Upper lobe of right lung (tissue), 1 donor: ENCODE measurements around the gene ZBTB8OS. TPM values are rescaled to one million over a fixed set of nuclear protein-coding genes. Genes with fewer than 3 reads are reported as not detected.
"Not testable (repeated sequence)": the region's sequence is repeated elsewhere in the genome, so short reads cannot be mapped to it uniquely, and the experiment has no call there.

ENCODE experiments used
- ATAC-seq: fragments of 200-7000 bp; cut with Tn5 transposase; one replicate; pipeline ENCODE4 v1.9.1; 2020; ENCODE audit warnings: mild to moderate bottlenecking, moderate library complexity
- DNase-seq: peaks from one replicate; pipeline ENCODE4 v3.0.0-alpha.2; 2020
- H3K27ac ChIP-seq: fragments of 200-600 bp; one replicate; pipeline ENCODE4 v1.8.0; 2022
- H3K27me3 ChIP-seq: fragments of 200-600 bp; one replicate; pipeline ENCODE4 v1.8.0; 2022; ENCODE audit warnings: mild to moderate bottlenecking
- H3K36me3 ChIP-seq: fragments of 200-600 bp; one replicate; pipeline ENCODE4 v1.8.0; 2022
- H3K4me1 ChIP-seq: fragments of 200-600 bp; one replicate; pipeline ENCODE4 v1.8.0; 2022
- H3K4me3 ChIP-seq: fragments of 200-600 bp; one replicate; pipeline ENCODE4 v1.8.0; 2022; ENCODE audit warnings: mild to moderate bottlenecking
- H3K9me3 ChIP-seq: fragments of 200-600 bp; one replicate; pipeline ENCODE4 v1.8.0; 2022
- intact Hi-C: fragments of 100-400 bp; cut with DNase I; formaldehyde crosslinking; loops from one replicate; pipeline ENCODE4 v1.11.0; 2022
- total RNA-seq: library from RNA; stranded (reverse); fragmentation: NEBNext Ultra II Directional; extraction: Animal tissue kit (Norgen Biotek cat#: 25700); gene quantifications from one replicate; pipeline ENCODE4 v1.2.1, GENCODE V29; 2021
- TF ChIP-seq, protein P1 (sequence below): fragments of 200-600 bp; IDR thresholded peaks from one replicate; pipeline ENCODE4 v1.8.0; 2022; ENCODE audit warnings: antibody characterized with exemption
- donor health status: DM: no; HTN: yes; CAD: no; lungs with severe emphysema.

ZBTB8OS gene
- total RNA-seq, 1 donor from 2014 or later = 47.8 TPM

GRCh38 chr1:32676945-32677344, 26.6 kb upstream of the ZBTB8OS start:
- intact Hi-C loops = no loop called here
- H3K36me3 ChIP-seq = peaks cover 94% of the 10 kb centered on the region
- ATAC-seq = peak; percentile 88

GRCh38 chr1:32668716-32669115, 18.4 kb upstream of the ZBTB8OS start:
- intact Hi-C loops, ATAC-seq, DNase-seq, H3K27ac ChIP-seq, H3K4me3 ChIP-seq, H3K27me3 ChIP-seq, H3K4me1 ChIP-seq, H3K9me3 ChIP-seq: not testable (repeated sequence)
- peaks cover 99% of the 10 kb centered on the region for H3K36me3 ChIP-seq

More at GRCh38 chr1:32676945-32677344, 26.6 kb upstream of the ZBTB8OS start:
- peaks cover 13% of the 10 kb centered on the region for H3K4me1 ChIP-seq
- H3K27me3 ChIP-seq = no peaks in the 10 kb centered on the region
- no peak overlapping the region for H3K4me3 ChIP-seq
- no peak overlapping the region for H3K27ac ChIP-seq
- no peak for DNase-seq
- H3K9me3 ChIP-seq = no peaks in the 10 kb centered on the region
- TF ChIP-seq, protein P1, sequence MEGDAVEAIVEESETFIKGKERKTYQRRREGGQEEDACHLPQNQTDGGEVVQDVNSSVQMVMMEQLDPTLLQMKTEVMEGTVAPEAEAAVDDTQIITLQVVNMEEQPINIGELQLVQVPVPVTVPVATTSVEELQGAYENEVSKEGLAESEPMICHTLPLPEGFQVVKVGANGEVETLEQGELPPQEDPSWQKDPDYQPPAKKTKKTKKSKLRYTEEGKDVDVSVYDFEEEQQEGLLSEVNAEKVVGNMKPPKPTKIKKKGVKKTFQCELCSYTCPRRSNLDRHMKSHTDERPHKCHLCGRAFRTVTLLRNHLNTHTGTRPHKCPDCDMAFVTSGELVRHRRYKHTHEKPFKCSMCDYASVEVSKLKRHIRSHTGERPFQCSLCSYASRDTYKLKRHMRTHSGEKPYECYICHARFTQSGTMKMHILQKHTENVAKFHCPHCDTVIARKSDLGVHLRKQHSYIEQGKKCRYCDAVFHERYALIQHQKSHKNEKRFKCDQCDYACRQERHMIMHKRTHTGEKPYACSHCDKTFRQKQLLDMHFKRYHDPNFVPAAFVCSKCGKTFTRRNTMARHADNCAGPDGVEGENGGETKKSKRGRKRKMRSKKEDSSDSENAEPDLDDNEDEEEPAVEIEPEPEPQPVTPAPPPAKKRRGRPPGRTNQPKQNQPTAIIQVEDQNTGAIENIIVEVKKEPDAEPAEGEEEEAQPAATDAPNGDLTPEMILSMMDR = no peak

- DNase-seq = peak; percentile 78
These were observed 16.7 kb upstream of the ZBTB8OS start for GRCh38 chr1:32666901-32667566.

DNA sequence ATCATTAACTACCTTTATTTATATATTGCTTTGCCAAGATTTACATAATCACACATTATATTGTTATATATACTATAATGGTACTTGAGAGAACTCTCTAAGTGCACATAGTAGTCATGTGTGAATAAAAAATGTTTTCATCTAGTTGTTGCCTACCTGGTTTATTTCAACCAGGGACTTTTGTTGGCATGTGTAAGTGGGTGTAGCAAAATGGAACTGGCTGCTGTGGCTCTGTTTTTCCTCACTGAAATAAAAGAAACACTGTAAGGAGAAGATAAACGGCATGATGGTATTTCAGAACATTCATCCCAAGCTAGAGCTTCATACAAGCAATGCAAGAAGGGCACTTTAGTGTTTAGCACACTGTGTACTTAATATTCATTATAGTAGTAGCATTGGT, 15.6 kb upstream of the ZBTB8OS start:
- Histone ChIP-seq H3K36me3 (peaks cover 97% of the 10 kb centered on the region), H3K27ac (no peak overlapping the region), H3K4me1 (no peaks in the 10 kb centered on the region), H3K27me3 (no peaks in the 10 kb centered on the region), H3K4me3 (no peak overlapping the region), H3K9me3 (no peaks in the 10 kb centered on the region)
- ATAC-seq (no peak), DNase-seq (no peak)
- intact Hi-C loops = no loop called here
- TF ChIP-seq, protein P1 = no peak

More at GRCh38 chr1:32666901-32667566, 16.7 kb upstream of the ZBTB8OS start:
- Histone ChIP-seq H3K4me1 (no peaks in the 10 kb centered on the region), H3K27me3 (no peaks in the 10 kb centered on the region), H3K36me3 (peaks cover 99% of the 10 kb centered on the region), H3K9me3 (no peaks in the 10 kb centered on the region), H3K4me3 (no peak overlapping the region), H3K27ac (no peak overlapping the region)
- peak; percentile 80 for ATAC-seq
- TF ChIP-seq, protein P1 = no peak
- intact Hi-C loops = no loop called here

GRCh38 chr1:32659581-32659980, 9.2 kb upstream of the ZBTB8OS start:
- Histone ChIP-seq H3K27ac (no peak overlapping the region), H3K9me3 (no peaks in the 10 kb centered on the region), H3K4me3 (no peak overlapping the region), H3K4me1 (peaks cover 2% of the 10 kb centered on the region), H3K36me3 (peaks cover 96% of the 10 kb centered on the region), H3K27me3 (no peaks in the 10 kb centered on the region)
- ATAC-seq (no peak), DNase-seq (no peak)
- intact Hi-C loops = no loop called here
- TF ChIP-seq, protein P1 = no peak

- H3K4me1 ChIP-seq = peaks cover 38% of the 10 kb centered on the region
- DNase-seq (no peak), ATAC-seq (no peak)
- no peaks in the 10 kb centered on the region for H3K27me3 ChIP-seq
- intact Hi-C loops = no loop called here
- peaks cover 47% of the 10 kb centered on the region for H3K36me3 ChIP-seq
- H3K27ac ChIP-seq = peak overlapping the region; percentile 98
- TF ChIP-seq, protein P1 = no peak
- peak overlapping the region; percentile 86 for H3K4me3 ChIP-seq
- no peaks in the 10 kb centered on the region for H3K9me3 ChIP-seq
These were observed 2.1 kb upstream of the ZBTB8OS start for GRCh38 chr1:32652244-32652962.
